ENCODE measurements around the gene USP47. TPM values are rescaled to one million over a fixed set of nuclear protein-coding genes. Genes with fewer than 3 reads are reported as not detected.

USP47 gene
- total RNA-seq, 2 experiments from 2014 or later = 52.4 to 56.0 TPM

DNA sequence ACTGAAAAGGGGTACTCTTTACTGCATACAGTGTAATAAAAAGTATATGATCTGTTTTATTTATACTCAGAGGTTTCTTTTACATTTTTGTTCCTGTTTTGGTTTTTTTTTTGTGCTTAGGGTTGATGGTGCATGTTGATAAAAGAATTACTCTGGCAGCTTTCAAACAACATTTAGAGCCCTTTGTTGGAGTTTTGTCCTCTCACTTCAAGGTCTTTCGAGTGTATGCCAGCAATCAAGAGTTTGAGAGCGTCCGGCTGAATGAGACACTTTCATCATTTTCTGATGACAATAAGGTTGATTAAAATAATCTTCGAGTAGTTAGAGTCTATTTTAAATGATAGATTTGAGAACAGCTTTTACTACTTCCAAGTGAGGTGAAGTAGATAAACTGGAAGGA, 106.1 kb downstream of the USP47 start:
- Mint-ChIP-seq H3K4me1 (ENCODE audit: low read depth) (no peaks in the 10 kb centered on the region), H3K27me3 (ENCODE audit: low read depth) (no peaks in the 10 kb centered on the region), H3K27ac (no peak overlapping the region), H3K4me3 (no peak overlapping the region), H3K9me3 (no peaks in the 10 kb centered on the region), H3K36me3 (ENCODE audit: low read depth) (peaks cover 8% of the 10 kb centered on the region)
- CTCF ChIA-PET = interaction anchor here (0.7 to 1.4 kb wide), 6 partner anchors 14 to 685 kb away, joined by 3 to 5 read pairs (median 3); no protein-coding TSS in a partner anchor
- no peak for DNase-seq
- intact Hi-C loops (cut with micrococcal nuclease) = no loop called here

DNA sequence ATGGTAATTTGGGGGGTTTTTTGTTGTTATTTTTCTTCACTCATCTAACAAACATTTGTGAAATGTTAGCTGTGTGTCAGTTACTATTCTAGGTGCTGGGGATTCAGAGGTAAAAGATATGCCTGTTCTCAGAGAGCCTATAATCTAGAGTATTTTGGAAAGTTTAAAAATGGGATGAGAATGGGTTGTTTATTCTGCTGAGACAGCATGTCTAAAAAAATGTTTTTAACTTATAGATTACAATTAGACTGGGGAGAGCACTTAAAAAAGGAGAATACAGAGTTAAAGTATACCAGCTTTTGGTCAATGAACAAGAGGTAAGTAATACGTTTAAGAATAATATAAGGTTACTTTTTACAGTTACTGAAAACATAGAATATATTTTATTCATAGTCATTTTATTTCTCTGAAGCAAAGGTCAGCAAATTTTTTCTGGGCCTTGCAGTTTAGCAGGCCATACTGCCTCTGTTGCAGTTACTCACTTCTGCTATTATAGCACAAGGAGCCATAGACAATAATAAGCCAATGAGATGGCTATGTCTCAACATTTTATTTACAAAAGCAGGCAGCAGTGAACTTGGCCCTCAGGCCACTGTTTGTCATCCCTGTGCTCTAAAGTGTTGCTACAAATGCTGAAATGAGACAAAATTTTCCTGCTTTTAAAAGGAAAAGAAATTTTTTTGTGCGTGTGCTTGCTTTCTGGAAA, 106.6 kb downstream of the USP47 start:
- no peak overlapping the region for H3K27ac Mint-ChIP-seq
- no peak for DNase-seq
- H3K4me3 Mint-ChIP-seq = no peak overlapping the region
- intact Hi-C loops (cut with micrococcal nuclease) = no loop called here
- CTCF ChIA-PET = interaction anchor here (0.7 to 1.3 kb wide), 3 partner anchors 13 to 686 kb away, joined by 3 to 5 read pairs (median 3); no protein-coding TSS in a partner anchor
- H3K4me1 Mint-ChIP-seq (ENCODE audit: low read depth) = no peaks in the 10 kb centered on the region
- no peaks in the 10 kb centered on the region for H3K9me3 Mint-ChIP-seq
- no peaks in the 10 kb centered on the region for H3K27me3 Mint-ChIP-seq (ENCODE audit: low read depth)
- H3K36me3 Mint-ChIP-seq (ENCODE audit: low read depth) = peaks cover 6% of the 10 kb centered on the region

DNA sequence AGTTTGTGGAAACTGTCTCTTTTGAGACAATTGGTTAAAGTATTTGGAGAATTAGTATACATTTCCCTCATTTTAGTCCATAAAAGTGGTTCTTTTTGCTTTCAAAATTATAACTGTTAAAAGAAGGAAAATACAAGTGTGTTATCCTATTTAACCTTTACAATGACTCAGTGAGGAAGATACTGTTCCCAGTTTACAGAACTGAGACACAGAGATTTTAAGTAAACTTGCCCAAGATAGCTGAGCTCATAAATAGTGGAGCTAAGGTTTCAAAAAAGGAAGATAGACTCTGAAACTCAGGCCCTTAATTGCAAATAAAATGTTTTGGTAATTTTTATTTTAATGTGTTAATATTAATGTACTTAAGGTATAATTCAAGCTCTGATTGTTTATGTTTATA, 107.7 kb downstream of the USP47 start:
- no peaks in the 10 kb centered on the region for H3K27me3 Mint-ChIP-seq (ENCODE audit: low read depth)
- DNase-seq = no peak
- CTCF ChIA-PET = no interaction called here
- H3K4me1 Mint-ChIP-seq (ENCODE audit: low read depth) = no peaks in the 10 kb centered on the region
- H3K4me3 Mint-ChIP-seq = no peak overlapping the region
- H3K36me3 Mint-ChIP-seq (ENCODE audit: low read depth) = peaks cover 7% of the 10 kb centered on the region
- no peaks in the 10 kb centered on the region for H3K9me3 Mint-ChIP-seq
- intact Hi-C loops (cut with micrococcal nuclease) = no loop called here
- H3K27ac Mint-ChIP-seq = no peak overlapping the region

DNA sequence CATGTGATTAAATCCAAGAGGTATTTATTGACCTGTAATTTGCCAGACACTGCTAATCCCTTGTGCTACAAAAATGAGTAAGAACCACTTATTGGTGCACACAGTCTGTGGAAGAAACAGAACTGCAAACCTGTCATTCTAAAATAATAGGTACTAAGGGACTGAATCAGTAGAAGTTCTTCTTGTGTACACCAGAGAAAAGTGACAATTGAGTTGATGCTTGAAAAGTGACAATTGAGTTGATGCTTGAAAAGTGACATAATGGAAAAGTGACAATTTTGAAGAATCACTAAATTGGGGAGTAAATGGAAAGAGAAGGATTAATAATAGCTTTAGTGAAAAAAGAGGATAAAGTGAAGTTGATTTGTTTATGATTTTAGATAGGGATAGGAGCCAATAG, 110.3 kb downstream of the USP47 start:
- Mint-ChIP-seq H3K4me1 (ENCODE audit: low read depth) (no peaks in the 10 kb centered on the region), H3K27me3 (ENCODE audit: low read depth) (no peaks in the 10 kb centered on the region), H3K27ac (no peak overlapping the region), H3K36me3 (ENCODE audit: low read depth) (peaks cover 19% of the 10 kb centered on the region), H3K4me3 (no peak overlapping the region), H3K9me3 (no peaks in the 10 kb centered on the region)
- CTCF ChIA-PET = no interaction called here
- intact Hi-C loops (cut with micrococcal nuclease) = no loop called here
- DNase-seq = no peak

DNA sequence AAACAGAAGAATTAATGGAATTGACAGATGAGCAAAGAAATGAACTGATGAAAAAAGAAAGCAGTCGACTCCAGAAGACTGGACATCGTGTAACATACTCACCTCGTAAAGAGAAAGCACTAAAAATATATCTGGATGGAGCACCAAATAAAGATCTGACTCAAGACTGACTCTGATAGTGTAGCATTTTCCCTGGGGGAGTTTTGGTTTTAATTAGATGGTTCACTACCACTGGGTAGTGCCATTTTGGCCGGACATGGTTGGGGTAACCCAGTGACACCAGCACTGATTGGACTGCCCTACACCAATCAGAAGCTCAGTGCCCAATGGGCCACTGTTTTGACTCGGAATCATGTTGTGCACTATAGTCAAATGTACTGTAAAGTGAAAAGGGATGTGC, 114.2 kb downstream of the USP47 start:
- H3K4me3 Mint-ChIP-seq = no peak overlapping the region
- no peaks in the 10 kb centered on the region for H3K9me3 Mint-ChIP-seq
- peaks cover 15% of the 10 kb centered on the region for H3K4me1 Mint-ChIP-seq (ENCODE audit: low read depth)
- peaks cover 19% of the 10 kb centered on the region for H3K36me3 Mint-ChIP-seq (ENCODE audit: low read depth)
- no peaks in the 10 kb centered on the region for H3K27me3 Mint-ChIP-seq (ENCODE audit: low read depth)
- no peak for DNase-seq
- CTCF ChIA-PET = interaction anchor here (0.5 to 0.9 kb wide), 5 partner anchors 11 to 330 kb away, joined by 3 to 4 read pairs (median 3); no protein-coding TSS in a partner anchor
- H3K27ac Mint-ChIP-seq = no peak overlapping the region
- intact Hi-C loops (cut with micrococcal nuclease) = no loop called here

DNA sequence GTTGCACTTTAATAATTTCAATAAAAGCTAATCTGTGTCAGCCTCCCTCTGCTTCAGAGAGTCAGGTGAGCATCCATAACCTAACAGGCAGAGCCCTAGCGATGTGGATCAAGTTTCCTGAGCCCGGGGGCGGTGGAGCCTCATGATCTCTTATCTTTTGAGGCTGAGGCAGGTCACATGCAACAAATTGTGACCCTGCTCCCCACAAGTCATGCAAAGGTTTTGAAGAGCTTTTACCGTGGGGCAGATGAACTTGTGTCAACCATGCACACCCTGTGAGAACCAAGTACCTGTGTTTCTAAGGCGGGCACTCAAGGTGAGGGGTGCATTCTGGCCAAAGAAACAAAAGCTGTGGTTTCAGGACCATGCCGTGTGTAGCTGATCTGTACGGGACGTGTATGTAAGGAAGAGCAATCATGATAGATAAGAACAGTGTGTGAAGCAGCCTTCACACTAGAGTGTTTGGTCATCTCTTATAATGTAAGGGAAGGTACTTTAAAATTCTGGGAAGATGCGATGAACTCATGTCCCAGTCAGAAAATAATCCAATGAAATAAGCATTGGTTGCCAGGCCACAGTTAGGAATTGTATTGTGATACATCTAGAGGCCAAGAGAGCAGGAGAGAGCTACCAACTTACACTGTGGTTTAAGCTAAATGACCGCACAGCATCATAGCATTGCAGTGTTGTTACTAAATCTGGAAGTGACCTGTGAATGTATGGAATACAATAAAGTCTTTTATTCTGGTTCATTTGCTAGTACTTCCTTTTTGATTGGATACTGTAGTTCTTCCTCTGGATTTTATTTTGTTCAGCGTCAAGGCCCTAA, 116.8 kb downstream of the USP47 start:
- H3K9me3 Mint-ChIP-seq = no peaks in the 10 kb centered on the region
- H3K27ac Mint-ChIP-seq = no peak overlapping the region

DNA sequence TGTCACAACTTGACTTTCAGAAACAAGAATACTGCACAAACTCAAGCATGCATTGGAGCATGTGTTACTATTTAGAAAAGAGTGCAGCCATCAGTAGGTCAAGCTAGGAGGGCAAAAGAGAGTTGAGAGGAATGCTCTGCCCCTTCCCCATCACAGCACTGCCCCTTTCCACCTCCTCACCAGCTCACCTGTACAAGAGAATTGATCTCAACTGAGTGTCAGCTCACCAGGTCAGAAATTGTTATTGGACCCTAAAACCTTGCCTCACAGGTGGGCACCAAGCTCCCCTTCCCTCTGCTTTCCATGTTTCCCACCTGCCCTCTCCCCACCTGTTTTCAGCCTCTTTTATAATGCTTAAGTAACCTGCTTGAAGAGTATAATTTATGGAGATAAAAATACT, 117.8 kb downstream of the USP47 start:
- intact Hi-C loops (cut with micrococcal nuclease) = no loop called here
- H3K27ac Mint-ChIP-seq = no peak overlapping the region
- no peaks in the 10 kb centered on the region for H3K27me3 Mint-ChIP-seq (ENCODE audit: low read depth)
- peaks cover 12% of the 10 kb centered on the region for H3K36me3 Mint-ChIP-seq (ENCODE audit: low read depth)
- H3K4me1 Mint-ChIP-seq (ENCODE audit: low read depth) = peaks cover 24% of the 10 kb centered on the region
- DNase-seq = no peak
- H3K9me3 Mint-ChIP-seq = no peaks in the 10 kb centered on the region
- no peak overlapping the region for H3K4me3 Mint-ChIP-seq
- CTCF ChIA-PET = interaction anchor here (1.0 to 1.2 kb wide), 2 partner anchors 12 to 160 kb away, joined by 3 to 5 read pairs; no protein-coding TSS in a partner anchor

More for the DNA sequence above, 116.8 kb downstream of the USP47 start:
- Mint-ChIP-seq H3K36me3 (ENCODE audit: low read depth) (peaks cover 13% of the 10 kb centered on the region), H3K4me3 (no peak overlapping the region), H3K27me3 (ENCODE audit: low read depth) (no peaks in the 10 kb centered on the region), H3K4me1 (ENCODE audit: low read depth) (peaks cover 24% of the 10 kb centered on the region)
- no peak for DNase-seq
- CTCF ChIA-PET = interaction anchor here (1.0 to 2.1 kb wide), 4 partner anchors 9 to 331 kb away, joined by 3 to 9 read pairs (median 3); no protein-coding TSS in a partner anchor
- intact Hi-C loops (cut with micrococcal nuclease) = no loop called here

DNA sequence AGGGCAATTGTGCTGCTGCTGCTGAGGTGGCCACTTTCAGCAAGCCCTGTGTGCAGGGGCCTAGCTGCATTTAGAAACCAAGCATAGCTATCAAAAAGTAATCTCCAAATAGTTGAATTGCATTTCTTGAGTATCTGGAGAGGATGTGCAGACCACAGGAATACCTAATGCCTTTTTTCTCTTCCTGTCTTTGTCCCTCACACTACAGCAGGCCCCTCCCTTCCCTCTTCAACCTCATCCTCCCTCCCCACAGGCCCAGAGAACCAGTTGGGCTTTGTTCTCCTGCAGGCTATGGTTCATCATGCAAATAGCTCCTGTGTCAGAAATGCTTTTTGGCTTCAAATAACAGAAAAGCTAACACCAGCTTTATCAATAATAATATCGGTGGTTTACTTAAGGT, 118.9 kb downstream of the USP47 start:
- Mint-ChIP-seq H3K4me1 (ENCODE audit: low read depth) (peaks cover 24% of the 10 kb centered on the region), H3K27ac (peak overlapping the region; percentile 59), H3K4me3 (no peak overlapping the region), H3K36me3 (ENCODE audit: low read depth) (peaks cover 12% of the 10 kb centered on the region), H3K27me3 (ENCODE audit: low read depth) (no peaks in the 10 kb centered on the region), H3K9me3 (no peaks in the 10 kb centered on the region)
- CTCF ChIA-PET = interaction anchor here (1.1 to 1.2 kb wide), 2 partner anchors 13 to 161 kb away, joined by 3 to 5 read pairs; no protein-coding TSS in a partner anchor
- peak; percentile 24 for DNase-seq
- intact Hi-C loops (cut with micrococcal nuclease) = no loop called here

DNA sequence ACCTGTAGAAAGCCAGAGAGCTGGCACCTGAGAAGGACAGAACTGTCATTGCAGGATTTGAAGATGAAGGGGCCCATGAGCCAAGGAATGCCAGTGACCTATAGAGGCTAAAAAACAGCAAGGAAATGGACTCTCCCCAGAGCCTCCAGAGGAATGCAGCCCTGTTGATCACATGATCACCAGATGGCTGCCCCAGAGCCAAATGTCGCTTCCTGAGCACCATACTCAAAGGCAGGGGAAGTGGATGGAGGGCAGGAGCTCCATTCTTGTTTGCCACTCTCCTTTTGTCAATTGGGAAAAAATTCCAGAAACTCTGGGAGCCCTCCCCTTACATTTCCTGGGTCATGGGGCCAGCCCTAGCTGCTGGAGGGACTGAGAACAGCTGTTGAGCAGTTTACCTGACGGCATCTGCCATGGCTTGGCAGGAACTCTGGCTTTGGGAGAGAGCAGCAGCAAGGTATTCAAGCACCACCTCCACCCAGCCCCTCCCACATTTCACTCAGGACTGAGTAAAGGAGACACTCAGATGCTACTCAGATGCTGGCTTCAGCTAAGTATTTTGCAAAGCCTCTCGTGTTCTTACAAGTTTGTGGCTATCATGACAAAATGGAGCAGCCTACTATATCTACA, 119.7 kb downstream of the USP47 start:
- intact Hi-C loops (cut with micrococcal nuclease) = no loop called here
- H3K27ac Mint-ChIP-seq = no peak overlapping the region
- H3K4me1 Mint-ChIP-seq (ENCODE audit: low read depth) = peaks cover 24% of the 10 kb centered on the region
- H3K27me3 Mint-ChIP-seq (ENCODE audit: low read depth) = no peaks in the 10 kb centered on the region
- H3K36me3 Mint-ChIP-seq (ENCODE audit: low read depth) = peaks cover 5% of the 10 kb centered on the region
- H3K4me3 Mint-ChIP-seq = no peak overlapping the region
- CTCF ChIA-PET = interaction anchor here (0.8 to 1.2 kb wide), 3 partner anchors 9 to 83 kb away, joined by 3 to 5 read pairs (median 3); no protein-coding TSS in a partner anchor
- DNase-seq = no peak
- no peaks in the 10 kb centered on the region for H3K9me3 Mint-ChIP-seq

DNA sequence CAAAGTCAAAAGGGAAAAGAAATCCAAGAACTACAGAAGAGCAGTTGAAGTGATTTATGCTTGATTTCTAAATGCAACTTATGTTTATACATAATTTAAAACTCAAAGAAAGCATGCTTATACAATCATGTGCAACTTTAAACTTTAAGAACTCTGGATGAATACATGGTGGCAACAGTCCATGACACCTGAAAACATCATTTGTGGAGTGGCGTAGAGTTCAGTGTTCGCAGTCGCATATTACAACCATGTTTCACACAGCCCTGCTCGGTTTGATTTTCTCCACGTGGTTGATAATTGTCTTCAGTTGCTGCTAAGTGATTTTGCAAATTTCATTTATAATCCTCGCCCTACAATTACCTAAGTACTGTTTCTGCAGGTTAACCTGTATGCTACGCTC, 121.3 kb downstream of the USP47 start:
- intact Hi-C loops (cut with micrococcal nuclease) = no loop called here
- CTCF ChIA-PET = no interaction called here
- DNase-seq = no peak
- Mint-ChIP-seq H3K4me3 (no peak overlapping the region), H3K4me1 (ENCODE audit: low read depth) (peaks cover 26% of the 10 kb centered on the region), H3K9me3 (no peaks in the 10 kb centered on the region), H3K36me3 (ENCODE audit: low read depth) (no peaks in the 10 kb centered on the region), H3K27ac (no peak overlapping the region), H3K27me3 (ENCODE audit: low read depth) (no peaks in the 10 kb centered on the region)

DNA sequence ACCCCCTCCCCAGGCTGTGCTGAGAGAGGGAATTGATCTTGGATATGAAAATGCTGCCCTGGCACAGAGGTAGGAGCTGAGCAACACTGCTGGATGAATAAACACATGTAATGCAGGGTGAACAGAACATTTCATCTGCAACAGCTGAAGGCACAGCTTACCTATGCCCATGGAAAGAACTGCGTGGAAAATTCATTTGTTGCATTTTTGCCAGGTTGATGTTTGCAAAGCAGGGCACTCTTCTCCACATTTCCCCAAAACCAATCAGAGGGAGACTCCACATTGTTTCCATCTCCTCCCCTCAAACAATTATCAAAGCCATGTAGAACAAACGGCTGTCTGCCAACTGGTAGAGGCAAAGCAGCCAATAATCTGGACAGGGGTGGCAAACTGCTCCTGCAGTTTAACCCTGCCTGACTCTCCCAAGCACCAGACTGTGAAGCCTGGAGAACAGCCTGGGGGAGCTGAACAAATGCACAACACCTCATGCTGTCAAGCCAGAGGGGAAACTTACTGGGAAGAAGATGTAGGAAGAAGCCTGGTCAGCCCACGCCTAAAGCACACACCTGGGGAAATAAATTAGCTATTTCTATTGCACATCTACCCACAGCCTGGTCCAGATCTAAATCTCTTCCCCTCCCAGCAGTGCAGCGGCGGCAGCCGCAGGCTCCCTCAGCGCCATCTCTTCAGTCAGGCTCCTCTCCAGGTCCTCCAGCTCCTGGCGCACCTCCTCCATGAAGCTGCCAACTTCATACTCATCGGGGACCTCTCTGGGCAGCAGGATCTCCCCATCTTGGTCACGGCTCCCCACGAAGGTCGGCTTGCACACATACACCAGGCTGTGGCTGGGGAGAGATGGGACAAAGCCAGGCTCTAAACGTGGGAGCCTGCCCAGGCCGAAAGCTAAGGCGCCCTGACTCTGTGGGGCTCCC, 122.3 kb downstream of the USP47 start:
- Mint-ChIP-seq H3K4me3 (no peak overlapping the region), H3K9me3 (no peaks in the 10 kb centered on the region), H3K4me1 (ENCODE audit: low read depth) (peaks cover 26% of the 10 kb centered on the region), H3K36me3 (ENCODE audit: low read depth) (no peaks in the 10 kb centered on the region), H3K27me3 (ENCODE audit: low read depth) (no peaks in the 10 kb centered on the region), H3K27ac (no peak overlapping the region)
- DNase-seq = no peak
- intact Hi-C loops (cut with micrococcal nuclease) = no loop called here
- CTCF ChIA-PET = interaction anchor here (0.6 to 0.9 kb wide), 2 partner anchors 9 to 144 kb away, joined by 3 read pairs; no protein-coding TSS in a partner anchor

Measured in activated naive CD4-positive, alpha-beta T cell treated with anti-CD3 and anti-CD28 coated beads for 36 hours (primary cell).